T47D (cell line): ENCODE measurements around the gene NUMBL.

Experiments
- DNase-seq, 2 experiments: peaks; one replicate each; pipeline versions ENCODE4 v3.0.0 to v3.0.0-alpha.2; 2011 to 2012; ENCODE audit warnings: low read depth in 1 of 2, low spot score in 1 of 2
- JUND ChIP-seq: IDR thresholded peaks from 2 replicates; pipeline ENCODE4 v1.6.1; 2012; ENCODE audit warnings: low read depth
- in situ Hi-C: cut with HindIII; loops from 2 replicates; pipeline ENCODE4 v1.10.0; 2016; ENCODE audit warnings: low sequenced_read_pairs, low pct_unique_long_range_greater_than_20kb

The NUMBL gene

GRCh38 chr19:40721936-40722661 is 31.6 kb upstream of the NUMBL start:
- no peak for TF ChIP-seq JUND
- in situ Hi-C loops = no loop called here
- no peak for DNase-seq

- no peak for DNase-seq
- no peak for TF ChIP-seq JUND
- in situ Hi-C loops = no loop called here
These were observed 30.7 kb upstream of the NUMBL start for GRCh38 chr19:40721140-40721486.

GRCh38 chr19:40719414-40719894 is 29.0 kb upstream of the NUMBL start:
- in situ Hi-C loops = no loop called here
- TF ChIP-seq JUND = no peak
- DNase-seq = no peak

- peak; percentile 68 to 83 for DNase-seq
- in situ Hi-C loops = no loop called here
- TF ChIP-seq JUND = no peak
These were observed 28.4 kb upstream of the NUMBL start for GRCh38 chr19:40718774-40719391.

GRCh38 chr19:40717880-40718773 is 27.7 kb upstream of the NUMBL start:
- DNase-seq = peak in 1 of 2 experiments; percentile 12
- TF ChIP-seq JUND = no peak
- in situ Hi-C loops = no loop called here

- TF ChIP-seq JUND = no peak
- peak in 1 of 2 experiments; percentile 30 for DNase-seq
These were observed 27.0 kb upstream of the NUMBL start for GRCh38 chr19:40717325-40717879.

GRCh38 chr19:40716482-40717324 is 26.3 kb upstream of the NUMBL start, which contains the start of the genes COQ8B and ITPKC:
TSS of gene COQ8B (minus strand) at chr19:40716886. CDS start at chr19:40714632, 2,254 bp downstream.
TSS of gene ITPKC (plus strand) at chr19:40717112. CDS start at chr19:40717136, 24 bp downstream.
- DNase-seq = peak; percentile 79 to 97
- TF ChIP-seq JUND = no peak
- in situ Hi-C loops = no loop called here

More at GRCh38 chr19:40717325-40717879, 27.0 kb upstream of the NUMBL start:
- in situ Hi-C loops = no loop called here

- in situ Hi-C loops = no loop called here
These were observed 25.6 kb upstream of the NUMBL start for GRCh38 chr19:40716031-40716481.

GRCh38 chr19:40714441-40715299 is 24.2 kb upstream of the NUMBL start:
- no peak for TF ChIP-seq JUND
- in situ Hi-C loops = no loop called here
- peak; percentile 77 to 88 for DNase-seq

More at GRCh38 chr19:40716031-40716481, 25.6 kb upstream of the NUMBL start:
- peak in 1 of 2 experiments; percentile 64 for DNase-seq
- TF ChIP-seq JUND = no peak

GRCh38 chr19:40713939-40714338 is 23.5 kb upstream of the NUMBL start:
- no peak for DNase-seq
- in situ Hi-C loops = no loop called here
- TF ChIP-seq JUND = no peak

- in situ Hi-C loops = no loop called here
- no peak for TF ChIP-seq JUND
- no peak for DNase-seq
These were observed 19.4 kb upstream of the NUMBL start for GRCh38 chr19:40709817-40710216.
